Mesothelial cell of epicardium (in vitro differentiated cells): ENCODE data around the gene CLASP1. TPM values are rescaled to one million over a fixed set of nuclear protein-coding genes. Genes with fewer than 3 reads are reported as not detected.

ENCODE experiments used
- DNase-seq, 2 experiments: peaks; one replicate each; pipeline ENCODE4 v3.0.0; 2021; ENCODE audit warnings: low spot score in 2 of 2; ENCODE audit not compliant: unreplicated experiment in 2 of 2
- H3K27ac Mint-ChIP-seq: 2 replicates; pipeline ENCODE4 v1.8.0; 2021; ENCODE audit warnings: mixed read lengths
- H3K27me3 Mint-ChIP-seq: 2 replicates; pipeline ENCODE4 v1.8.0; 2021; ENCODE audit warnings: low read depth, mixed read lengths
- H3K36me3 Mint-ChIP-seq: 2 replicates; pipeline ENCODE4 v1.8.0; 2021; ENCODE audit warnings: mixed read lengths
- H3K4me1 Mint-ChIP-seq: 2 replicates; pipeline ENCODE4 v1.8.0; 2021; ENCODE audit warnings: mixed read lengths
- H3K4me3 Mint-ChIP-seq: 2 replicates; pipeline ENCODE4 v1.8.0; 2021; ENCODE audit warnings: mild to moderate bottlenecking, moderate library complexity, mixed read lengths
- H3K9me3 Mint-ChIP-seq: 2 replicates; pipeline ENCODE4 v1.8.0; 2021; ENCODE audit warnings: mixed read lengths
- total RNA-seq: library from RNA; stranded (reverse); gene quantifications from 3 replicates; pipeline ENCODE4 v1.2.1, GENCODE V29; 2021
- TF ChIP-seq, protein P1 (sequence below): fragments of 200-600 bp; sonication (generic); IDR thresholded peaks from one replicate; pipeline ENCODE4 v1.5.0; 2021; ENCODE audit warnings: antibody characterized with exemption; ENCODE audit not compliant: unreplicated experiment

Gene CLASP1
- total RNA-seq, 1 donor from 2014 or later, result 99.8 TPM

DNA sequence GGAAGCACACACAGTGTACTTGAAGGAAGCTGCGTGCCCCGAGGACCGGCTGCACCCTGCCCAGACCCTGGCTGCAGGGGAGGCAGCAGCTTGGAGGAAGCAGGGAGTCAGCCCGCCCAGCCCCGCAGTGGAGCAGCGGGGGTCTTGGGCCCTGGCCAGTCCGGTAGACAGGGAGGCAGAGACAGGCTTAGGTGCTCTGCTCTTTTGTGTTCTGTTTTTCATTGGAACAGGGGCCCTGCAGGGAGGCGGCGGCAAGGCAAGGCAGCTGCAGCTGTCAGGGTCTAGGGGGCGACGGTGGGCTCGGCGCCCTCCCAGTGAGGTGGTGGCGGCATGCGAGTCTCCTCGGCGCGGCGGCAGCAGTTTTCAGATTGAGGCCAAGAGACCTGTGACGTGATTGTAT lies 311.0 kb downstream of the CLASP1 start:
- Mint-ChIP-seq H3K27ac (no peak overlapping the region), H3K9me3 (no peaks in the 10 kb centered on the region), H3K4me3 (no peak overlapping the region), H3K36me3 (peaks cover 36% of the 10 kb centered on the region), H3K4me1 (no peaks in the 10 kb centered on the region), H3K27me3 (no peaks in the 10 kb centered on the region)
- TF ChIP-seq, protein P1, sequence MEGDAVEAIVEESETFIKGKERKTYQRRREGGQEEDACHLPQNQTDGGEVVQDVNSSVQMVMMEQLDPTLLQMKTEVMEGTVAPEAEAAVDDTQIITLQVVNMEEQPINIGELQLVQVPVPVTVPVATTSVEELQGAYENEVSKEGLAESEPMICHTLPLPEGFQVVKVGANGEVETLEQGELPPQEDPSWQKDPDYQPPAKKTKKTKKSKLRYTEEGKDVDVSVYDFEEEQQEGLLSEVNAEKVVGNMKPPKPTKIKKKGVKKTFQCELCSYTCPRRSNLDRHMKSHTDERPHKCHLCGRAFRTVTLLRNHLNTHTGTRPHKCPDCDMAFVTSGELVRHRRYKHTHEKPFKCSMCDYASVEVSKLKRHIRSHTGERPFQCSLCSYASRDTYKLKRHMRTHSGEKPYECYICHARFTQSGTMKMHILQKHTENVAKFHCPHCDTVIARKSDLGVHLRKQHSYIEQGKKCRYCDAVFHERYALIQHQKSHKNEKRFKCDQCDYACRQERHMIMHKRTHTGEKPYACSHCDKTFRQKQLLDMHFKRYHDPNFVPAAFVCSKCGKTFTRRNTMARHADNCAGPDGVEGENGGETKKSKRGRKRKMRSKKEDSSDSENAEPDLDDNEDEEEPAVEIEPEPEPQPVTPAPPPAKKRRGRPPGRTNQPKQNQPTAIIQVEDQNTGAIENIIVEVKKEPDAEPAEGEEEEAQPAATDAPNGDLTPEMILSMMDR, result no peak
- no peak for DNase-seq

DNA sequence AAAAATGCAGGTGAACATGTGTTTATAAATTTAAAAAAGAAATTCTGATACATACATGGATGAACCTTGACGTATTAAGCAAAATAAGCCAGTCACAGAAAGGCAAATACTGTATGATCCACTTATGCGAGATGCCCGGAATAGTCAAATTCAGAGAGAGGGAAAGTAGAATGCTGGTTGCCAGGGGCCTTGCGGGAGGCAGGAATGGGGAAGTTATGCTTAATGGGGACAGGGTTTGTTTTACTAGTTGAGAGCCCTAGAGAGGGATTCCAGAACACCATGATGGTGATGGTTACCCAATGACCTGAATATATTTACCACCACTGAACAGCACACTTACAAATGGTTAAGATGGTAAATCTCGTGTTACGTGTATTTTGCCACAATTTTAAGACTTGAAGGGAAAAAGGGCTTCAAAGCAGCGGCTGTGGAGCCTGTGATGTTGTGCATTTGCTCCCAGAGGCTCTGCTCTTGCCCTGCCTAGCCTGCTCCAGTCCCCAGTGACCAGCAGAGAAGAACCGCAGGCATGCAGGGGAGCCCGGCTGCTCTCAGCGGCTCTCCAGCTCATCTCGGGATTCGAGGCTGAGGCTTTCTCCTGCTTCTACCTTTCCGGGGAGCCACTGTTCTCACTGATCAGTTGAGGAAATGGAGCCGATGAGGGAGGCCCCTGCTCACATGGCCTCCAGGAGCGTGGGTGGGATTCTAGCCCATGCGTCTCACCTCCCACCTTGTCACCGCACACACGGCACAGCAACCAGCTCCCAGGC lies 312.6 kb downstream of the CLASP1 start:
- no peaks in the 10 kb centered on the region for H3K4me1 Mint-ChIP-seq
- H3K27me3 Mint-ChIP-seq, result no peaks in the 10 kb centered on the region
- TF ChIP-seq, protein P1, result no peak
- no peak overlapping the region for H3K27ac Mint-ChIP-seq
- peaks cover 24% of the 10 kb centered on the region for H3K36me3 Mint-ChIP-seq
- no peak overlapping the region for H3K4me3 Mint-ChIP-seq
- DNase-seq, result no peak
- H3K9me3 Mint-ChIP-seq, result no peaks in the 10 kb centered on the region

DNA sequence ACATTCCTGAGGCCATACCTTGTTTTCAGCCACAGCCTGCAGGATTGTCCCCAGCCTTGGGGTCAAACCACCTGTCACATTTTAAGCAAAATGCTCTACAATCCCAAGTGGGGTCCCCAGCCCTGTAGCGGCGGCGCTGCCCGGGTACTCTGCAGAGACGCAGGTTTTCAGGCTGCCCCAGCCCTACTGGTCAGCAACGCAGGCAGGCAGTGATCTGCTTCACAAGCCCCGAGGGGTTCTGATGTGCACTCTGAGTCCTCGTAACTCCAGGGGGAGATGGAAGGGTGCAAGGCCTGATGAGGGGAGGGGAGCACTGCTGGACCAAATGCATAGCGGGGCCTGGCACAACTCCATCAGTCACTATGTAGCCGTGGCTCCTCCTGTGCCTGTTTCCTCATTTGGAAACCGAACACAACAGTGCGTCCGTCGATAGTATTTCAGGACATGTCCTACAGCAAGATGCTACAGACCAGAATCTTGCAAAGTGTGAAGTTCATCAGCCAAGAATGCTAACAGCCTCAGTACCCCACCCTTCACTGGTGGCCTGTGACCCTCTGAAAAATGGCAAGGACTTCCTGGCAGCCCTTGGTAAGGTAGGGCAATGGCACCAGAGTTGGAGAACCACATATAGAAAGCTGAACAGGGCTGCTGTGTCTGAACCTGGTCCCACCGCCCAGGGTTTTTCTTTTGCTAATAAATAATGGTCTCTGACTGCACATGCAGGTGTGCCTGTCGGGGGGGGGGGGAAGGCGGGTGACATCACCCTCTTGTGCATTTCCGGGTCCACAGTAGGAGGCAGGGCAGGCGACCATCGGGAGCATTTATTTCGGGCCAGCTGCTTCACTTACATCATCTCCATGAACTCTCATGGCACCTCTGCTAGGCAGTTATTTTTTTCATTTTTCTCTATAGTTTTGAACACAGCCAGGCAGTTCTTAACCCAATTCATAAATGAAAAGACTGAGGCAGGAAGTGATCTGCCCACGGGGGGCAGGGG lies 313.7 kb downstream of the CLASP1 start:
- Mint-ChIP-seq H3K4me1 (no peaks in the 10 kb centered on the region), H3K27ac (no peak overlapping the region), H3K4me3 (no peak overlapping the region), H3K9me3 (no peaks in the 10 kb centered on the region), H3K27me3 (peaks cover 2% of the 10 kb centered on the region), H3K36me3 (peaks cover 15% of the 10 kb centered on the region)
- TF ChIP-seq, protein P1, result no peak
- DNase-seq, result no peak

DNA sequence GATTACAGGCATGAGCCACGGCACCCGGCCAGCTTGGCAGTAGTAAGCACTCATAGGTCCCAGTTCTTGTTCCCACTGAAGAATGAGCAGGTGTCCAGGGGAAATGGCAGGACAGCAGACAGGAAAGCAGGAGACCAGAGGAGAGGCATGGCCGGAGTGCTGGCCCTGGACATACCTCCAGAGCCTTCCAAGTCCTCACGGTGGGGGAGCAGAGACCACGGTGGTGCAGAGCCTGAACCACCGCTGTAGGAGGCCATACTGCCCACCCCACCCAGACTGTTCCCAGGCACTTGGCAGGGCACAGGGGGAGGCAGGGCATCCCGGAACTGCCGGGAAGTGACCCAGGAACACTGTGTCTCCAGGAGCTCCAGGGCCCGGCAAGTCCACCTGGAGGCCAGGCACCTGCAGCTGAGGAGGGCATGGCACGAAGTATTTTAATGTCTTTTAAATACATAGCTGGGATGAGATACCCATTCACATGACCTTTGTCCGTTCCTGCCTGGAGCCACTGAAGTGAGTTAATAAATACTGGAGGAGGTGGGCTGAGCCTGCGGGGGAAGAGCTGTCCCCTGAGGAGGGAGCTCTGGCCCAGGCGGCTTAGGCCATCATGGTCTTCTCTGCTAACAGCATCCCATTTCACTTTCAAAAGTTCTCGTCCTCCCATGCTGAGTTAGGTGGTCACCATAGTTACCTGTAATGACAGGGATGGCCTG lies 314.5 kb downstream of the CLASP1 start:
- peaks cover 2% of the 10 kb centered on the region for H3K27me3 Mint-ChIP-seq
- DNase-seq, result no peak
- H3K27ac Mint-ChIP-seq, result no peak overlapping the region
- H3K4me3 Mint-ChIP-seq, result no peak overlapping the region
- peaks cover 9% of the 10 kb centered on the region for H3K36me3 Mint-ChIP-seq
- TF ChIP-seq, protein P1, result no peak
- no peaks in the 10 kb centered on the region for H3K4me1 Mint-ChIP-seq
- H3K9me3 Mint-ChIP-seq, result no peaks in the 10 kb centered on the region

DNA sequence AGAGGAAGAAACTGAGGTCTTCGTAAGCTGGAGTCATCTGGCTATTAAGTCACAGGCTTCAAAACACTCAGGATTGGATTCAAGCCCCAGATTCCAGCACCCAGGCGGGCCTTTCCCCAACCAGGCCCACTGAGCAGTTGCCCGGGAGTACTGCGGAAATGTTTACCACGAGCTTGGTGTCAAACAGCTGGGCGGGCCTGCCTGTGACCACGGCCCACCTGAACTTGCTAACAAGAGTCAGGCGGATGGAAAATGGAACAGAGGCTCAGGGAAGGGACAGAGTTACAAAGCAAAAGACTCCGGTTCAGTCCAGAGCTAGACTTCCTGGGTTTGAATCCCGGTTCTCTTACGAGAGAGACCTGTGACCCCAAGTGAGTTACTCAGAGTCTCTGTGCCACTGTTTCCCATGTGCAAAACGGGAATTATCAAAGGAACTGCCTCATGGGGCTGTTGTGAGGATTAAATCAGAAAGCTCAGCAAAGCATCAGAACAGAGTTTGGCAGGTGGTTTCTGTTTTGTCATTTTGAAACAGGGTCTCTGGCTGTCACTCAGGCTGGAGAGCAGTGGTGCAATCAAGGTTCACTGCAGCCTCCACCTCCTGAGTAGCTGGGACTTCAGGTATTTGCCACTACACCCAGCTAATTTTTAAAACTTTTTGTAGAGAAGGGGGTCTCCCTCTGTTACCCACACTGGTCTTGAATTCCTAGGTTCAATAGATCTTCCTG lies 315.3 kb downstream of the CLASP1 start:
- no peak overlapping the region for H3K4me3 Mint-ChIP-seq
- no peak overlapping the region for H3K27ac Mint-ChIP-seq

More for the DNA sequence above, 315.3 kb downstream of the CLASP1 start:
- H3K36me3 Mint-ChIP-seq, result peaks cover 6% of the 10 kb centered on the region
- TF ChIP-seq, protein P1, result no peak
- H3K27me3 Mint-ChIP-seq, result peaks cover 6% of the 10 kb centered on the region
- H3K9me3 Mint-ChIP-seq, result no peaks in the 10 kb centered on the region
- H3K4me1 Mint-ChIP-seq, result no peaks in the 10 kb centered on the region
- DNase-seq, result no peak
